PFSK-1 (cell line): ENCODE measurements around the gene KIF3B.

Experiments
- FOXP2 ChIP-seq: optimal IDR thresholded peaks from 2 replicates; pipeline ENCODE3; 2011; ENCODE audit warnings: borderline replicate concordance, control low read depth, inconsistent platforms; ENCODE audit not compliant: insufficient read depth; ENCODE audit errors: extremely low read length, extremely low read depth
- POLR2AphosphoS5 ChIP-seq: IDR thresholded peaks from 2 replicates; pipeline ENCODE4 v1.6.1; 2012; ENCODE audit warnings: low read depth, mild to moderate bottlenecking, control low read depth, low read length, moderate library complexity
- SIN3A ChIP-seq: IDR thresholded peaks from 2 replicates; pipeline ENCODE4 v1.6.1; 2012; ENCODE audit warnings: mild to moderate bottlenecking, low read length, moderate library complexity, borderline replicate concordance; ENCODE audit not compliant: insufficient read depth
- TAF1 ChIP-seq: IDR thresholded peaks from 2 replicates; pipeline ENCODE4 v1.6.1; 2012; ENCODE audit warnings: low read length, control low read depth, borderline replicate concordance; ENCODE audit not compliant: insufficient read depth
- TF ChIP-seq, protein P1 (sequence below), 2 experiments: IDR thresholded peaks; 2 replicates each; pipeline versions ENCODE4 v1.6.1 to v1.8.0; 2011 to 2012; ENCODE audit warnings: low read depth in 2 of 2, low read length in 2 of 2, control low read depth in 1 of 2, inconsistent platforms in 1 of 2, mild to moderate bottlenecking in 1 of 2, moderate library complexity in 1 of 2; ENCODE audit not compliant: insufficient read depth in 1 of 2

KIF3B gene

GRCh38 chr20:32325706-32326503 is 48.5 kb downstream of the KIF3B start:
- TF ChIP-seq FOXP2 (no peak), POLR2AphosphoS5 (no peak), TAF1 (no peak), SIN3A (no peak)
- TF ChIP-seq, protein P1, sequence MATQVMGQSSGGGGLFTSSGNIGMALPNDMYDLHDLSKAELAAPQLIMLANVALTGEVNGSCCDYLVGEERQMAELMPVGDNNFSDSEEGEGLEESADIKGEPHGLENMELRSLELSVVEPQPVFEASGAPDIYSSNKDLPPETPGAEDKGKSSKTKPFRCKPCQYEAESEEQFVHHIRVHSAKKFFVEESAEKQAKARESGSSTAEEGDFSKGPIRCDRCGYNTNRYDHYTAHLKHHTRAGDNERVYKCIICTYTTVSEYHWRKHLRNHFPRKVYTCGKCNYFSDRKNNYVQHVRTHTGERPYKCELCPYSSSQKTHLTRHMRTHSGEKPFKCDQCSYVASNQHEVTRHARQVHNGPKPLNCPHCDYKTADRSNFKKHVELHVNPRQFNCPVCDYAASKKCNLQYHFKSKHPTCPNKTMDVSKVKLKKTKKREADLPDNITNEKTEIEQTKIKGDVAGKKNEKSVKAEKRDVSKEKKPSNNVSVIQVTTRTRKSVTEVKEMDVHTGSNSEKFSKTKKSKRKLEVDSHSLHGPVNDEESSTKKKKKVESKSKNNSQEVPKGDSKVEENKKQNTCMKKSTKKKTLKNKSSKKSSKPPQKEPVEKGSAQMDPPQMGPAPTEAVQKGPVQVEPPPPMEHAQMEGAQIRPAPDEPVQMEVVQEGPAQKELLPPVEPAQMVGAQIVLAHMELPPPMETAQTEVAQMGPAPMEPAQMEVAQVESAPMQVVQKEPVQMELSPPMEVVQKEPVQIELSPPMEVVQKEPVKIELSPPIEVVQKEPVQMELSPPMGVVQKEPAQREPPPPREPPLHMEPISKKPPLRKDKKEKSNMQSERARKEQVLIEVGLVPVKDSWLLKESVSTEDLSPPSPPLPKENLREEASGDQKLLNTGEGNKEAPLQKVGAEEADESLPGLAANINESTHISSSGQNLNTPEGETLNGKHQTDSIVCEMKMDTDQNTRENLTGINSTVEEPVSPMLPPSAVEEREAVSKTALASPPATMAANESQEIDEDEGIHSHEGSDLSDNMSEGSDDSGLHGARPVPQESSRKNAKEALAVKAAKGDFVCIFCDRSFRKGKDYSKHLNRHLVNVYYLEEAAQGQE (IDR thresholded peaks at IDR 0.05; ENCODE audit: insufficient read depth in 1 of 2, low read depth in 2 of 2, low read length in 2 of 2): no peak

- TF ChIP-seq SIN3A: no peak
- no peak for TF ChIP-seq FOXP2
- TF ChIP-seq TAF1: no peak
- no peak for TF ChIP-seq POLR2AphosphoS5
- TF ChIP-seq, protein P1 (IDR thresholded peaks at IDR 0.05; ENCODE audit: insufficient read depth in 1 of 2, low read depth in 2 of 2, low read length in 2 of 2): no peak
Measured at GRCh38 chr20:32326504-32326845, 49.0 kb downstream of the KIF3B start.

- TF ChIP-seq SIN3A (no peak), FOXP2 (no peak), TAF1 (no peak), POLR2AphosphoS5 (no peak)
- TF ChIP-seq, protein P1 (IDR thresholded peaks at IDR 0.05; ENCODE audit: insufficient read depth in 1 of 2, low read depth in 2 of 2, low read length in 2 of 2): no peak
Measured at GRCh38 chr20:32327087-32327681, 49.7 kb downstream of the KIF3B start.

DNA sequence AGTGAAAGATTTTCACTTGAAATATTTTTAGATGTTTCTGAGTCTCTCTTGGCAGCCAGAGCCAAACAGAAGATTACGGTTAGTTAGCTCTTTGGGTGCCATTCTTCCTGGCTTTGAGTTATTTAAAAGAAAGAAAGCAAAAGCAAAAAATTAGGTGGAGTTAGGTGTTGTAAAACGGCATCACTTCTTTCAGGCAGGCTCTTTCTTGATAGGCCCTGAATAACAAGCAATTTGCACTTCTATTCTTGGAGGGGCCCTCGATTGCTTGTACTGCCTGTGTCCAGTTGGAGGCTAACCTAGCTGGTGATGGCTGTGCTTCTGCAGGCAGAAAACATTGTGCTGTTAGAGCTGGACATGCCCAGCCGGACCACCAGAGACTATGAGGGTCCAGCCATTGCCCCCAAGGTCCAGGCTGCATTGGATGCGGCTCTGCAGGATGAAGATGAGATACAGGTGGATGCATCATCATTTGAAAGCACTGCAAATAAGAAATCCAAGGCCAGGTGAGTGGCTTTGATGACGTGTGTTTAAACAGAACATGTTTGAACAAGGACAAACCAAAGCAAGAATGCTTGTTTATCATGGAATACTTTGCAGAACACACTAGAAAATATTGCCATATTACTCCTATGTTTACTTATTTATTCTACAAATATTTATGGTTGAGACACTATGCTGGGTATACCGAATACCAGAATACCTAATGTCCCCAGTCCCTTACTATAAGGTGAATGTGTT is 52.5 kb downstream of the KIF3B start:
- TF ChIP-seq SIN3A: no peak
- TF ChIP-seq POLR2AphosphoS5: no peak
- no peak for TF ChIP-seq FOXP2
- no peak for TF ChIP-seq TAF1
- TF ChIP-seq, protein P1 (IDR thresholded peaks at IDR 0.05; ENCODE audit: insufficient read depth in 1 of 2, low read depth in 2 of 2, low read length in 2 of 2): no peak
